ENCODE measurements around the gene SND1.

GRCh38 chr7:127835679-127836078, 183.7 kb downstream of the SND1 start:
- TF ChIP-seq CTCF (IDR thresholded peaks at IDR 0.05), result no peak
- no peak for TF ChIP-seq EP300 (IDR thresholded peaks at IDR 0.05; ENCODE audit: low read depth)
- no peak for TF ChIP-seq POLR2A (IDR thresholded peaks at IDR 0.05)
- no peak for TF ChIP-seq POLR2AphosphoS5 (IDR thresholded peaks at IDR 0.05)

Data from transverse colon (tissue), 4 donors.